Liver (tissue), 9 donors: Measurements from ENCODE around the gene MEIS2. TPM values are rescaled to one million over a fixed set of nuclear protein-coding genes. Genes with fewer than 3 reads are reported as not detected.

Source experiments
- DNase-seq: peaks from one replicate; pipeline ENCODE4 v3.0.0-alpha.2; 2017; ENCODE audit warnings: low spot score
- H3K27ac ChIP-seq, 2 donors: one replicate each; pipeline ENCODE4 v1.7.0; 2013; ENCODE audit warnings: inconsistent platforms in 2 of 2, low read length in 2 of 2, control low read depth in 1 of 2, low read depth in 1 of 2, mild to moderate bottlenecking in 1 of 2
- H3K27me3 ChIP-seq, 4 donors: one replicate each; pipeline versions ENCODE4 v1.6.1 to v1.7.0; 2013; ENCODE audit warnings: low read length in 3 of 4, inconsistent platforms in 1 of 4, mild to moderate bottlenecking in 1 of 4, moderate library complexity in 1 of 4; ENCODE audit not compliant: control insufficient read depth in 4 of 4, insufficient read depth in 4 of 4
- H3K36me3 ChIP-seq, 4 donors: one replicate each; pipeline versions ENCODE4 v1.6.1 to v1.7.0; 2013; ENCODE audit warnings: low read length in 3 of 4, mild to moderate bottlenecking in 3 of 4, low read depth in 1 of 4, moderate library complexity in 1 of 4; ENCODE audit not compliant: control insufficient read depth in 4 of 4, insufficient read depth in 3 of 4
- H3K4me1 ChIP-seq, 4 donors: one replicate each; pipeline versions ENCODE4 v1.6.1 to v1.7.0; 2013; ENCODE audit warnings: low read length in 3 of 4, mild to moderate bottlenecking in 3 of 4, moderate library complexity in 1 of 4; ENCODE audit not compliant: control insufficient read depth in 4 of 4, insufficient read depth in 4 of 4
- H3K4me3 ChIP-seq, 3 donors: one replicate each; pipeline versions ENCODE4 v1.6.1 to v1.7.0; 2013; ENCODE audit warnings: low read length in 3 of 3, control low read depth in 1 of 3, low read depth in 1 of 3, mild to moderate bottlenecking in 1 of 3
- H3K9ac ChIP-seq, 2 donors: one replicate each; pipeline ENCODE4 v1.7.0; 2013; ENCODE audit warnings: low read length in 2 of 2, mild to moderate bottlenecking in 2 of 2, moderate library complexity in 2 of 2, control low read depth in 1 of 2, low read depth in 1 of 2
- H3K9me3 ChIP-seq, 4 donors: one replicate each; pipeline versions ENCODE4 v1.6.1 to v1.7.0; 2013; ENCODE audit warnings: low read length in 3 of 4; ENCODE audit not compliant: control insufficient read depth in 4 of 4
- ATF3 ChIP-seq: IDR thresholded peaks from 2 replicates; pipeline ENCODE4 v1.6.1; 2016; ENCODE audit warnings: antibody characterized with exemption
- CTCF ChIP-seq: fragments of 150-350 bp; IDR thresholded peaks from 2 replicates; pipeline ENCODE4 v1.5.1; 2017; ENCODE audit warnings: improper control_type of control experiment, low read depth, low read length; ENCODE audit not compliant: missing input control
- EGR1 ChIP-seq, 2 donors: IDR thresholded peaks; 2 replicates each; pipeline ENCODE4 v1.6.1; 2016 to 2018; ENCODE audit warnings: antibody characterized with exemption in 2 of 2, low read depth in 2 of 2
- FOXA1 ChIP-seq: IDR thresholded peaks from 2 replicates; pipeline ENCODE4 v1.6.1; 2016; ENCODE audit warnings: antibody characterized with exemption
- FOXA2 ChIP-seq: IDR thresholded peaks from 2 replicates; pipeline ENCODE4 v1.6.1; 2016; ENCODE audit warnings: antibody characterized with exemption
- GABPA ChIP-seq, 2 donors: IDR thresholded peaks in 1 of 2; conservative IDR thresholded peaks in 1 of 2; 2 replicates each; pipeline ENCODE4 v1.6.1; 2016; ENCODE audit warnings: antibody characterized with exemption in 2 of 2, mild to moderate bottlenecking in 1 of 2, moderate library complexity in 1 of 2
- HNF4A ChIP-seq, 2 donors: conservative IDR thresholded peaks; 2 replicates each; pipeline ENCODE4 v1.6.1; 2016; ENCODE audit warnings: antibody characterized with exemption in 2 of 2, mild to moderate bottlenecking in 2 of 2
- HNF4G ChIP-seq: IDR thresholded peaks from 2 replicates; pipeline ENCODE4 v1.6.1; 2016; ENCODE audit warnings: antibody characterized with exemption
- JUND ChIP-seq, 2 donors: IDR thresholded peaks; 2 replicates each; pipeline ENCODE4 v1.6.1; 2016; ENCODE audit warnings: antibody characterized with exemption in 2 of 2
- MAX ChIP-seq: IDR thresholded peaks from 2 replicates; pipeline ENCODE4 v1.6.1; 2016; ENCODE audit warnings: antibody characterized with exemption
- NR2F2 ChIP-seq: IDR thresholded peaks from 2 replicates; pipeline ENCODE4 v1.6.1; 2016; ENCODE audit warnings: antibody characterized with exemption
- RAD21 ChIP-seq, 2 donors: IDR thresholded peaks; 2 replicates each; pipeline ENCODE4 v1.6.1; 2016; ENCODE audit warnings: antibody characterized with exemption in 2 of 2, mild to moderate bottlenecking in 2 of 2
- REST ChIP-seq: IDR thresholded peaks from 2 replicates; pipeline ENCODE4 v1.6.1; 2016; ENCODE audit warnings: antibody characterized with exemption, mild to moderate bottlenecking
- RXRA ChIP-seq, 2 donors: IDR thresholded peaks; 2 replicates each; pipeline ENCODE4 v1.6.1; 2017 to 2018; ENCODE audit warnings: antibody characterized with exemption in 2 of 2, mild to moderate bottlenecking in 1 of 2
- SP1 ChIP-seq: IDR thresholded peaks from 2 replicates; pipeline ENCODE4 v1.6.1; 2018; ENCODE audit warnings: antibody characterized with exemption, mild to moderate bottlenecking
- TAF1 ChIP-seq: conservative IDR thresholded peaks from 2 replicates; pipeline ENCODE4 v1.6.1; 2016; ENCODE audit warnings: antibody characterized with exemption, mild to moderate bottlenecking
- YY1 ChIP-seq: IDR thresholded peaks from 2 replicates; pipeline ENCODE4 v1.6.1; 2016; ENCODE audit warnings: antibody characterized with exemption, mild to moderate bottlenecking
- ZBTB33 ChIP-seq: IDR thresholded peaks from 2 replicates; pipeline ENCODE4 v1.6.1; 2016; ENCODE audit warnings: antibody characterized with exemption
- WGBS: extraction: QIAGEN DNeasy Blood & Tissue Kit; methylation state at CpG from one replicate; pipeline ENCODE4 v1.1.7; 2013; 5-methylcytosine and 5-hydroxymethylcytosine counted together
- polyA plus RNA-seq, 2 donors: library from polyadenylated mRNA; stranded (reverse) in 1 of 2; unstranded in 1 of 2; fragments of 200-250 nt in 1 of 2; fragments of >200 nt in 1 of 2; fragmentation: Nextera tagmentation in 1 of 2; extraction: Ambion mirVana in 1 of 2; gene quantifications; one replicate each; pipeline versions ENCODE4 v1.2.1 to v1.2.3, GENCODE V29; 2013 to 2015
- total RNA-seq, 2 donors: library from RNA; depleted of rRNA; stranded (reverse); fragments of >200 nt; gene quantifications; one replicate each; pipeline ENCODE4 v1.2.3, GENCODE V29; 2014
- donor health status: healthy.
- donor health status: healthy.
- donor health status: healthy.
- donor health status: healthy.
- donor health status: healthy.

Gene MEIS2
- total and polyA plus RNA-seq, 4 donors, result 3.9 to 12.6 (median 7.6) TPM

GRCh38 chr15:37140531-37141058 is 40.2 kb upstream of the MEIS2 start:
- WGBS, result 83% methylated on average over 3 of the region's 3 CpGs
- TF ChIP-seq RXRA (IDR thresholded peaks at IDR 0.05) (no peak), REST (no peak), ATF3 (no peak), EGR1 (IDR thresholded peaks at IDR 0.05; ENCODE audit: low read depth in 2 of 2) (no peak), ZBTB33 (no peak), CTCF (no peak), HNF4G (no peak), MAX (no peak), HNF4A (conservative IDR thresholded peaks at IDR 0.05) (no peak), GABPA (IDR thresholded peaks at IDR 0.05 in 1 of 2, conservative IDR thresholded peaks at IDR 0.05 in 1 of 2) (no peak), NR2F2 (no peak), FOXA1 (no peak), SP1 (no peak), TAF1 (no peak), YY1 (no peak), RAD21 (IDR thresholded peaks at IDR 0.05) (no peak), FOXA2 (no peak), JUND (IDR thresholded peaks at IDR 0.05) (no peak)
- no peak overlapping the region for H3K27ac ChIP-seq
- DNase-seq, result no peak
- no peak overlapping the region for H3K9ac ChIP-seq
- H3K9me3 ChIP-seq, result no peaks in the 10 kb centered on the region
- H3K36me3 ChIP-seq, result no peaks in the 10 kb centered on the region
- no peaks in the 10 kb centered on the region for H3K27me3 ChIP-seq
- no peak overlapping the region for H3K4me3 ChIP-seq
- H3K4me1 ChIP-seq, result no peaks in the 10 kb centered on the region
